ENCODE measurements around the gene PKMYT1.

PKMYT1 gene

GRCh38 chr16:3017794-3018506, 37.7 kb upstream of the PKMYT1 start, which contains the start of gene CLDN6:
Gene CLDN6 (minus strand): TSS chr16:3018183. CDS start chr16:3016021, 2,162 bp downstream.
- DNase-seq (ENCODE audit: low read depth, low spot score) = no peak

DNA sequence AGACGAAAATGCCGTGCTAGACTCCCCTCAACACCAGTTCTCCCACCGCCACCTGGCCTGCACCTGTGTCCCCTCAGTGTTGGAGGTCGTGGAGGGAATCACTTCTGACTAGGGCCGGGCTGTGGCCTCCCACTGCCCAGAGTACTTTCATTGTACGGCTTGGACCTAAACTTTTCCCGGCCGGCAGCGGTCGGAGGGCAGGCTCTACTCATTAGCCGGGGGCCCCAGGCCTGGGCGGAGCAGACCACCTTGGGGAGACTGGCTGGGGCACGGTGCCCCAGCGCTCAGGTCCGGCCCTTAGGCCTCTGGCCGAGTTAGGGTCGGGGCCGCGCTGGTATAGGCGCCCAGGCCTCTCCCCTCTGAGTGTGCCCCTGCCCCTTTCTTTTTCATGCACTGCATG, 37.1 kb upstream of the PKMYT1 start:
- no peak for DNase-seq (ENCODE audit: low read depth, low spot score)

GRCh38 chr16:3015865-3016521, 35.7 kb upstream of the PKMYT1 start:
- no peak for DNase-seq (ENCODE audit: low read depth, low spot score)

DNA sequence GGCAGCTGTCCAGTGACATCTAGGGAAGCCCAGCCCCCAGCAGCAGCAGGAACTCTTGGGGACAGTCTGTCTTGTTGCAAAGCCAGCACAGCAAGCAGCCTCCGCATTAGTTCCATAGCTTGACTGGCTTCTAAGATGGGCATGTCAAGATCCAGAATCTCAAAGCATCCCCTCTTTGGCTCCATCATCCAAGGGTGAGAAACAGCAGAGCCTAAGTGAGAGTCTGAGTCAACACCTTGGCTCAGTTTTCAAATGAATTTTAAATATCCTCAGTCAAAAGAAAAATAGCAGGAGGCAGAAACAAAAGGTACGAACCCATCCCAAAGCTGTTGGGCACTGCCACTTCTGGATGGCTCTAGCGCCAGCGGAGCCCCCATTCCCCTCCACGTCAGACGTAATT, 34.7 kb upstream of the PKMYT1 start:
- no peak for DNase-seq (ENCODE audit: low read depth, low spot score)

DNA sequence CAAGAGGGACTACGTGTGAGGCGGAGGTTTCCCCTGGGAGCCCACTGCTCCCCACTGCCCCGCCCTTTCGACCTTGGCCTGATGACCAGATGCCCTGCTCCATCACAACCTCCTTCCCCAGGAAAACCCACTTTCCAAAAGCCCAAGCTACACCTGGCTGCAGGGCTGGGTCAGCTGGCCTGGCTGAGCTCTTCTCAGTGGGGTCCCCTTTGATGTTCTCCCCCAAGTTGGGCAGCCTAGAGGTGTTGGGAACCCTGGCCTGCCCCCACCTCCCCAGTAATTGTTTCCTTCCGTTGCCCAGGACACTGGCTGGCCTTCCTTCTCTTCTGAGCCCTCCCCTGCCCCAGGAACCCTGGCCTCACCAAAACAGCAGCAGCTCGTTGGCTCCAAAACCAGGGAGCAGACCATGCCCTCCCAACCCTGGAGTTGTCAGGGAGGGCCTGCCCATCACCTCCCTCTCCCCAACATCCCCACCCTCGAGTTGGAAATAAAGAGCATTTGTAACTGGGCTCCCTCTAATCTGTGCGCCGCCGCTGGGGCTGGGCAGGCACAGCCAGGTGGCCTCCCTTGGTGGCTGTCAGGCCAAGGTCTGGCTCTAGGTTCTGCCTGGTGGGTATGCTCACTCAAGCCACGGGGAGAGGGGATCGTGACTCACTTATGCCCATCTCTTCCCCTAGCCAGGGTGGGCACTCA, 33.9 kb upstream of the PKMYT1 start:
- DNase-seq (ENCODE audit: low read depth, low spot score) = no peak

- DNase-seq (ENCODE audit: low read depth, low spot score) = no peak
Observed at GRCh38 chr16:3013491-3013951, 33.3 kb upstream of the PKMYT1 start.

DNA sequence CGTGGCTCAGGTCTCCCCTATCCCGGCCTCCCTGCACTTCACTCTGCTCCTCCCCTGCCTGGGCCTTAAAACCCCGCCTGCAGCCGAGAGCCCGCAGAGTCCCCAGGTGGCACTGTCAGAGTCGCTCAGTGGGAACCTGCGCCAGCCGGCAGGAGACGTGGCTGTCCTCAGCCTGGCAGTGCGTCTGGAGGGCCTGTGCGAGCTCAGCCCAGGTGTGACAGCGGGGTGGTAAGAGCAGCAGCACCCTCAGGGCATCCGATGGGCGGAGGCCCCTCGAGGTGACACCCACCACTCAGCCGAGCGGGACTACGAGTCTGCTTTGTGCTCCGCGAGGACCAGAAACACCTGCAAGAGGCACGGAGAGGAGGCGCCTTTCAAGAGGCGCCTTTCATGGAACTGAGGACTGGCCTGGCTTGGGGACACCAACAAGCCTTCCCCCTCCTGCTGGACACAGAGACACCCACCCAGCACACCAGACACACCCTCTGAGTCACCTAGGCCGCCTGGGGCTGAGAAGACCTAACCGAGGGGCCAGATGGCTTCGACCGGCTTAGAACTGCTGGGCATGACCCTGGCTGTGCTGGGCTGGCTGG, 32.7 kb upstream of the PKMYT1 start, which contains the start of gene CLDN9:
CLDN9 (plus strand) TSS at position 96 of the 593 bp plus-strand sequence; CDS start at position 536, 440 bp downstream.
- no peak for DNase-seq (ENCODE audit: low read depth, low spot score)

DNA sequence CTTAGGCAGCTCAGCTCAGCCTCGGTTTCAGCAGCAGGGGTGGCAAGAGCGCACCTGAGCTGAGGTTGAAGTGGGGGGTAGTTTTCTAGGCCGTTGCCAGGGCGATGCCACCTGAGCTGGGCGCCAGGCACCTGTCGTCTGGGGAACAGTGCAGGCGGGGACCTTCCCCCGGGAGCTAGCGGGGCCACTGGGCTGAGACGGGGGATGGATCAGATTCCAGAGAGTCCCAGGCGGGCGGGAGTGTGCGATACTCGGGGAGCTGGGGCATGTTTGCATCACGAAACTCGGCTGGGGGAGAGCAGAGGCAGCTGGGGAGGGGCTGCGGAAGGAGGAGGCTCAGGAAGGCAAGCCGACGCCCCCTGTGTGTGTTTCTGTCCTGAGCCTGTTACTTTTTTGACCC, 32.0 kb upstream of the PKMYT1 start:
- DNase-seq (ENCODE audit: low read depth, low spot score) = no peak

DNA sequence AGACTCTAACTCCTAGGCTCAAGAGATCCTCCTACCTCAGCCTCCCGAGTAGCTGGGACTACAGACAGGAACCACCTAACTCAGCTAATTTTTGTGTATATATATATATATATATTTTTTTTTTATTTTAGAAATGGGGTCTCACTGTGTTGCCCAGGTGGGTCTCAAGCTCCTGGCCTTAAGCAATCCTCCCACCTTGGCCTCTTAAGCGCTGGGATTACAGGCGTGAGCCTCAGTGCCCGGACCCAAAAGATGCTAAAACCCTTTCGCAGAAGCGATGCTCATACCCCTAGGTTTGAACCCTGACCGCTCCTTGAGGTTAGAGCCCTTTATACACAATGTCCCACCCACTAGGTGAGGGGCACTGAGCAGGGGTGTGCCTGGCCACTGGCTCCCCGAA, 30.3 kb upstream of the PKMYT1 start:
- no peak for DNase-seq (ENCODE audit: low read depth, low spot score)

DNA sequence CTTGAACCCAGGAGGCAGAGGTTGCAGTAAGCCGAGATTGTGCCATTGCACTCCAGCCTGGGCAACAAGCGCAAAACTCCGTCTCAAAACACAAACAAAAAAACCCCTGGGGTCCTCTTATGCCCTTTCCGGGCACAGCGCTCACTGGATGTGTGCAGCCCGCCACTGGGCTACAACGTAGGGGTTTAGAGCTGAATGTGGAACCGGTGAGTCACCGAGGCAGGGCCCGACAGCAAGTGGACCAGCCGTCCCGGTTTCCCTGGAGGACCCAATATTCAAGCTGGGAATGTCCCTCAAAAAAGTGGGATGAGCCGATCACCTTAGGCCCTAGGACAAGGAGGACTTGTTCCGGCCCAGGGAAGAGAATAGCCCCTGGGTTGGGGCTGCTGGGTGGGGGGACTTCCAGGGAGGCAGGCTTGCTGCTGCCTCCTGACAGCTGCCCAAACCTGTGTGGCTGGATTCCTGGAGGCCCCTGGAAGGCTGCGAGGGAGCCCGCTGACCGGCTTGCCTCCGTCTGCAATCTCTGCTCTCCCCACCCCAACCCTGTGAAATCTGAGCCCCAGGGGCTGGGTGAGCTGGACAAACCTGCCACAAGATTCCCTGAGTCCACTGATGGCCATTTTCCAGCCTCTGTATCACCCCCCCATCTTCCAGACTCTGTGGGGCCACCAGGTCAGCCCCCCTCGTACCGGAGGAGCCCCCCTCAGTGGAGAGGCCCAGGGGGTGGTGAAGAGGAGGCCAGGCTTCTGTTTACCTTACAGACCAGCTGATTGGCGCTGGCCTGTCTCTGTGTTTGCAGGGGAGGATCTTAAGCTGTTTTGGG, 29.5 kb upstream of the PKMYT1 start:
- no peak for DNase-seq (ENCODE audit: low read depth, low spot score)

GRCh38 chr16:3008690-3009037, 28.4 kb upstream of the PKMYT1 start:
- no peak for DNase-seq (ENCODE audit: low read depth, low spot score)

DNA sequence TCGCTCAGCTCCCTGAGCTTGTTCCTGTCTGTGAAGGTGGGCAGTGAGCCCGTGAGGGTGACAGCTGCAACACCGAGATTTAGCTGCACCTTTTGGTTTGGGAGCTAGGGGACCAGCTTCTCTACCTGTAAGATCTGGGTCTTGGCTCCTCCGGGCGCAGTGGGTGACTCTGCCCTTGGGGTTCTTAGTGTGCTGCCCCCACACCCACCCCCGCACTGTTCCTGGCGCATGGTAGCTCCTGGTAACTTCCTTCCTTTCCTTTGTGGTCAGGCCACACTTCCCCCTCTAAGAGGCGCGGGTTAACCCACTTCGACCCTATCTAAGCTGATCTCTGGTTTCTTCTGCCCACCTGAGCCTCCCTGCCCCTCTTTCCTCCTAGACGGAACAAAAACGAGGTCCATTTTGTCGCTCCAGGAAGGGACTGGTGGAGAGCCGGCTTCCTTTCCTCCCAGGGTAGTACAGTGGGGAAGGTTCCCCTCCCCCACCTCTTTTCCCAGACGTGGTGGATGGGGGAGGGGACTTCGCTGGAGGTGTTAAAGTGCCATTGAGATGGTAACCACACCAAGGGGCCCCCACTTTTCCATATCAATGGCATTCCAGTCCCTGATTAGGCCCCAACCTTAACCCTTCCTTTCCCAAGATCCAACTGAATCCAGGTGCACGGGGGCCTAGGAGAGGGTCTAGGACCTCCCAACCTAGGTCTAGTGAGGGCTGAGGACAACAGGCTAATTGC, 27.9 kb upstream of the PKMYT1 start:
- DNase-seq (ENCODE audit: low read depth, low spot score) = no peak

- DNase-seq (ENCODE audit: low read depth, low spot score) = no peak
Observed at GRCh38 chr16:3007059-3007956, 27.1 kb upstream of the PKMYT1 start.

GRCh38 chr16:3004781-3005284, 24.6 kb upstream of the PKMYT1 start:
- no peak for DNase-seq (ENCODE audit: low read depth, low spot score)

DNA sequence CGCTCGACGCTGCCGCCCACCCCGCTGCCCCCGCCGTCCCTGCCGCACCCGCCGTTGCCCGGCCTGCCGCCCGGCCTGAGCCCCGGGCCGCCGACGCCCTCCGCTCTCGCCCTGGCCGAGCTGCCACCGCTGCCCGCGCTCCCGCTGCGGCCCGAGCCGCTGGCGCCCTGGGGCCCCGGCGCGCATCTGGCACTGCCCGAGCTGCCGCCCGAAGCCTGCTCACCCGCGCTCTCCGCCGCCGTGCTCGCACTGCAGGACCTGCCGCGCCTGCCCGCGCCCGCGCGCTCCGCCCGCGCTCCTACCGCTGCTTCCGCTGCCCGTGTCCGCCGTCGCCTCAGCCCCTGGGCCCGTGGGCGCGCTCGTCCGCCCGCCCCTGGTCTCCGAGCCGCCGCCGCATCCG, 24.1 kb upstream of the PKMYT1 start:
- no peak for DNase-seq (ENCODE audit: low read depth, low spot score)

- peak; percentile 92 for DNase-seq (ENCODE audit: low read depth, low spot score)
Observed at GRCh38 chr16:3003582-3004270, 23.5 kb upstream of the PKMYT1 start.

DNA sequence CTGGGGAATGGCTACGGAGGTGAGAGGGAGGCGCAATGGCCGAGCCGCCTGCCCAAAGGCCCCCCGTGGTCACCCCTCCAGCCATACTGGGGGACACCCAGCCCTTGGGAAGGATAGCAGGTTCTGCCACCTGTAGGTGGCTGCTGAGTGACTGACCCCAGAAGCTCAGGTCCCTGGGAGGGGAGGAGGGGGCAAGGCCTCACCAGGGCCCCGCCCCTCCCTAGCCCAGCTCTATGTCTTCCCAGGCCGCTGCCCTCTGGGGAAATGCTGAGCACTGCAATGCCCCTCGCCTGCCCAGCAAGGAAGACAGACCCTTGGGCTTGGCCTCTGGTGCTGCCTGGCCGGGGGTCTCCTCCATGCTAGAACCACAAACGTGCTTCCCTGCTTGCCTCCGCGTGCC, 21.1 kb upstream of the PKMYT1 start:
- DNase-seq (ENCODE audit: low read depth, low spot score) = no peak

DNA sequence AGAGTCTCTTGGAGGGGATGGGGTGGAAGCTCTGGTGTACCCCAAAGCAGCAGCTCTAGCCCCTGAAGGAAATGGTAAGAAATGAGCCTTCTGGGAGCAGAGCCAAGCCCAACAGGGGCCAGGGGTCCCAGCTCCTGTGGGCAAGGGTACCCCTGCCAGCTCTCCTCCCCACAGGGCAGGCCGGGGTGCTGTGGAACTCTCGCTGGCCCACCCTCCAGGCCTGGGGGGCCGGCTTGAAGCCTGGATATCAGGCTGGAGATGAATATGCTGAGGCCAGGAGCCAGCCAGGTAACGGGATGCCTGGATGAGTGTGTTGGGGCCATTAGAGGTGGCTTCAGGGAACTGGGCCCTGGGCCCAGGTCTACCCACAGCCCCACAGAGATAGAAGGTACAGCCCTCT, 20.3 kb upstream of the PKMYT1 start:
- no peak for DNase-seq (ENCODE audit: low read depth, low spot score)

- no peak for DNase-seq (ENCODE audit: low read depth, low spot score)
Observed at GRCh38 chr16:2999929-3000328, 19.7 kb upstream of the PKMYT1 start.

All from activated naive CD8-positive, alpha-beta T cell treated with anti-CD3 and anti-CD28 coated beads, Interleukin-2, amount 50 U/mL, for 16 hours (primary cell).